Endothelial cell of umbilical vein (primary cell): ENCODE measurements around the gene SLC51B. TPM values are rescaled to one million over a fixed set of nuclear protein-coding genes. Genes with fewer than 3 reads are reported as not detected.

ENCODE experiments used
- BruUV-seq: library from RNA; stranded (reverse); fragments of 400-500 nt; replicated peaks from 2 replicates; lab custom pipeline; 2021; lab: Mats Ljungman, UMichigan
- CTCF ChIA-PET: fragments of 300-600, 350-600 bp; sonication (Branson Sonifier 250); formaldehyde crosslinking; loops from one replicate; lab custom pipeline; 2021; ENCODE audit warnings: antibody characterized with exemption, inconsistent platforms; lab: Charles Lee
- POLR2A ChIA-PET: fragments of 300-600, 350-600 bp; sonication (Branson Sonifier 250); formaldehyde crosslinking; loops from one replicate; lab custom pipeline; 2021; ENCODE audit warnings: antibody characterized with exemption, inconsistent platforms; lab: Charles Lee
- DNase-seq: peaks from one replicate; pipeline ENCODE4 v3.0.0-alpha.2; 2011; ENCODE audit warnings: low read depth, low spot score
- FAIRE-seq: peaks from 2 replicates; lab custom pipeline; 2011; peaks lifted over from hg19 to GRCh38; lab: Jason Lieb, UNC
- H2AFZ ChIP-seq: 2 replicates; pipeline ENCODE4 v1.6.0; 2012; ENCODE audit warnings: low read depth, low read length, control low read depth, inconsistent platforms
- H3K27ac ChIP-seq: 2 replicates; pipeline ENCODE4 v1.5.1; 2011; ENCODE audit warnings: low read depth, mild to moderate bottlenecking, control low read depth, low read length, moderate library complexity; ENCODE audit not compliant: insufficient read depth
- H3K27me3 ChIP-seq, 2 experiments: 2 replicates each; pipeline versions ENCODE4 v1.6.0 to v1.6.1; 2011; ENCODE audit warnings: low read length in 2 of 2, mixed read lengths in 1 of 2; ENCODE audit not compliant: control insufficient read depth in 2 of 2, insufficient read depth in 2 of 2
- H3K36me3 ChIP-seq, 2 experiments: 2 replicates in 1 of 2; 3 replicates in 1 of 2; pipeline ENCODE4 v1.5.1; 2011; ENCODE audit warnings: low read length in 2 of 2, mild to moderate bottlenecking in 1 of 2, moderate library complexity in 1 of 2; ENCODE audit not compliant: control insufficient read depth in 2 of 2, insufficient read depth in 2 of 2; ENCODE audit errors: extremely low read depth in 1 of 2
- H3K4me1 ChIP-seq: 3 replicates; pipeline ENCODE4 v1.5.1; 2011; ENCODE audit warnings: mild to moderate bottlenecking, low read length; ENCODE audit not compliant: control insufficient read depth, insufficient read depth; ENCODE audit errors: extremely low read depth
- H3K4me2 ChIP-seq: 2 replicates; pipeline ENCODE4 v1.6.1; 2011; ENCODE audit warnings: low read length, control low read depth, mixed read lengths; ENCODE audit not compliant: insufficient read depth
- H3K4me3 ChIP-seq, 3 experiments: fragments of 200-600 bp in 1 of 3; sonication (generic), shearing (Covaris generic) in 1 of 3; replicated peaks in 1 of 3; 2 replicates each; pipeline ENCODE4 v1.5.1; 2011 to 2016; ENCODE audit warnings: control low read depth in 3 of 3, low read length in 3 of 3, mild to moderate bottlenecking in 2 of 3, inconsistent platforms in 1 of 3, low read depth in 1 of 3, moderate library complexity in 1 of 3; ENCODE audit not compliant: insufficient read depth in 1 of 3
- H3K79me2 ChIP-seq: 2 replicates; pipeline ENCODE4 v1.6.0; 2012; ENCODE audit warnings: low read length, inconsistent platforms; ENCODE audit not compliant: control insufficient read depth, insufficient read depth
- H3K9ac ChIP-seq: replicated peaks from 2 replicates; pipeline ENCODE3; 2011; ENCODE audit warnings: low read length, control low read depth; ENCODE audit not compliant: insufficient read depth; ENCODE audit errors: extremely low read depth
- H3K9me1 ChIP-seq: replicated peaks from 3 replicates; pipeline ENCODE4 v1.6.0; 2011; ENCODE audit warnings: mild to moderate bottlenecking, low read length; ENCODE audit not compliant: control insufficient read depth, insufficient read depth; ENCODE audit errors: extremely low read depth
- H3K9me3 ChIP-seq: replicated peaks from 2 replicates; pipeline ENCODE4 v1.5.1; 2012; ENCODE audit warnings: low read length, inconsistent platforms; ENCODE audit not compliant: control insufficient read depth, insufficient read depth
- H4K20me1 ChIP-seq: replicated peaks from 2 replicates; pipeline ENCODE3; 2011; ENCODE audit warnings: mild to moderate bottlenecking, low read length; ENCODE audit not compliant: control insufficient read depth, insufficient read depth; ENCODE audit errors: extremely low read depth
- CTCF ChIP-seq, 2 donors: IDR thresholded peaks; 1 replicate in 1 of 2; 2 replicates in 1 of 2; pipeline ENCODE4 v1.5.1; 2011; ENCODE audit warnings: low read length in 2 of 2, mild to moderate bottlenecking in 2 of 2, moderate library complexity in 2 of 2, control low read depth in 1 of 2, inconsistent platforms in 1 of 2, low read depth in 1 of 2; ENCODE audit not compliant: insufficient read depth in 1 of 2; ENCODE audit errors: extremely low read depth in 1 of 2
- EZH2 ChIP-seq: IDR thresholded peaks from 2 replicates; pipeline ENCODE4 v1.6.1; 2012; ENCODE audit warnings: borderline replicate concordance, low read depth, mild to moderate bottlenecking, moderate library complexity, low read length, inconsistent platforms; ENCODE audit not compliant: severe bottlenecking
- FOS ChIP-seq: IDR thresholded peaks from 2 replicates; pipeline ENCODE4 v1.6.1; 2011; ENCODE audit warnings: mild to moderate bottlenecking, low read length, moderate library complexity, borderline replicate concordance; ENCODE audit not compliant: insufficient read depth
- GATA2 ChIP-seq: IDR thresholded peaks from 2 replicates; pipeline ENCODE4 v1.7.0; 2011; ENCODE audit warnings: low read depth, mild to moderate bottlenecking, moderate library complexity, mixed read lengths, low read length; ENCODE audit not compliant: insufficient read length, insufficient read depth
- MYC ChIP-seq: IDR thresholded peaks from one replicate; pipeline ENCODE4 v1.6.1; 2011; ENCODE audit warnings: mild to moderate bottlenecking, low read depth, low read length
- POLR2A ChIP-seq: IDR thresholded peaks from 2 replicates; pipeline ENCODE4 v1.6.1; 2012; ENCODE audit warnings: low read depth, mild to moderate bottlenecking, control low read depth, low read length
- POLR2AphosphoS5 ChIP-seq: IDR thresholded peaks from 2 replicates; pipeline ENCODE4 v1.6.1; 2012; ENCODE audit warnings: low read depth, mild to moderate bottlenecking, control low read depth, low read length, moderate library complexity; ENCODE audit not compliant: insufficient read depth
- dilution Hi-C: fragments of 300-500 bp; cut with MboI; formaldehyde crosslinking; loops from one replicate; pipeline ENCODE4 v1.15.0; 2019; ENCODE audit warnings: low sequenced_read_pairs; ENCODE audit not compliant: extremely low pct_ligation_motif_present
- intact Hi-C: fragments of 100-400 bp; cut with micrococcal nuclease; formaldehyde crosslinking; loops from one replicate; pipeline ENCODE4 v1.10.0; 2022
- polyA plus RNA-seq, 4 experiments: library from polyadenylated mRNA; depleted of rRNA in 3 of 4; stranded (reverse) in 3 of 4; unstranded in 1 of 4; fragments of >200 nt; gene quantifications; 2 replicates each; pipeline versions ENCODE4 v1.2.1 to v1.2.3, GENCODE V29; 2011 to 2012; ENCODE audit warnings: missing spikeins in 1 of 4
- total RNA-seq: library from RNA; stranded (reverse); gene quantifications from 2 replicates; pipeline ENCODE4 v1.2.3, GENCODE V29; 2021

Gene SLC51B
- total and polyA plus RNA-seq, 2 donors (not counting 3 experiments of a cell fraction or from before 2014, with no cell fraction given): not detected

- no peak overlapping the region for H3K4me3 ChIP-seq
- ChIA-PET CTCF (no interaction called here), POLR2A (interaction anchor here (0.6 kb wide), 1 partner anchor 15 kb away, joined by 13 read pairs; no protein-coding TSS in a partner anchor)
- H3K79me2 ChIP-seq: peaks cover 12% of the 10 kb centered on the region
- peaks cover 0 to 11% of the 10 kb centered on the region in 2 experiments for H3K36me3 ChIP-seq
- FAIRE-seq (no peak), DNase-seq (no peak)
- H4K20me1 ChIP-seq: no peaks in the 10 kb centered on the region
- H3K27ac ChIP-seq: no peak overlapping the region
- no peak overlapping the region for H3K4me2 ChIP-seq
- no peaks in the 10 kb centered on the region for H3K27me3 ChIP-seq
- H3K4me1 ChIP-seq: peaks cover 8% of the 10 kb centered on the region
- dilution Hi-C loops: no loop called here
- no peaks in the 10 kb centered on the region for H3K9me3 ChIP-seq
- no peak overlapping the region for H2AFZ ChIP-seq
- TF ChIP-seq EZH2 (no peak), MYC (no peak), FOS (no peak), GATA2 (no peak), POLR2A (no peak), CTCF (IDR thresholded peaks at IDR 0.05; ENCODE audit: extremely low read depth in 1 of 2, insufficient read depth in 1 of 2, low read depth in 1 of 2, low read length in 2 of 2) (no peak), POLR2AphosphoS5 (no peak)
- no peak overlapping the region for H3K9ac ChIP-seq
- BruUV-seq: no TSS peak
- intact Hi-C loops: no loop called here
- H3K9me1 ChIP-seq: no peaks in the 10 kb centered on the region
Measured at GRCh38 chr15:65026756-65027155, 18.4 kb upstream of the SLC51B start.
